ENCODE measurements around the gene DRD4. TPM values are rescaled to one million over a fixed set of nuclear protein-coding genes. Genes with fewer than 3 reads are reported as not detected.

DRD4 gene
- total RNA-seq, 1 donor from 2014 or later: 0.97 TPM

GRCh38 chr11:638631-639331 is 1.7 kb downstream of the DRD4 start:
- H3K27ac ChIP-seq: peak overlapping the region; percentile 96
- H3K27me3 ChIP-seq: peaks cover 48% of the 10 kb centered on the region
- TF ChIP-seq CTCF (IDR thresholded peaks at IDR 0.05) (no peak), EZH2phosphoT487 (IDR thresholded peaks at IDR 0.05) (peak; percentile 15), EZH2 (IDR thresholded peaks at IDR 0.05) (peak; percentile 7)
- H3K4me3 ChIP-seq: peak overlapping the region; percentile 68
- peaks cover 56% of the 10 kb centered on the region for H3F3A ChIP-seq (ENCODE audit: low read depth)
- H3K9me3 ChIP-seq (ENCODE audit: low read depth): no peaks in the 10 kb centered on the region
- peak overlapping the region; percentile 95 for H3K4me2 ChIP-seq
- peaks cover 48% of the 10 kb centered on the region for H4K20me1 ChIP-seq (ENCODE audit: low read depth)
- Mint-ChIP-seq H3K27me3 (ENCODE audit: insufficient read depth, low read depth) (peaks cover 37% of the 10 kb centered on the region), H3K4me3 (peak overlapping the region; percentile 80), H3K4me1 (peaks cover 27% of the 10 kb centered on the region), H3K9me3 (no peaks in the 10 kb centered on the region), H3K27ac (peak overlapping the region; percentile 89), H3K36me3 (no peaks in the 10 kb centered on the region)
- H3K9ac ChIP-seq: no peak overlapping the region
- H2AFZ ChIP-seq (replicated peaks): no peak overlapping the region
- no peaks in the 10 kb centered on the region for H3K79me2 ChIP-seq (ENCODE audit: low read depth)
- H3K4me1 ChIP-seq: peaks cover 32% of the 10 kb centered on the region
- H3K36me3 ChIP-seq: no peaks in the 10 kb centered on the region
- DNase-seq (ENCODE audit: low spot score): peak; percentile 90

- Histone ChIP-seq H3K4me3 (peak overlapping the region; percentile 68), H3K27ac (peak overlapping the region; percentile 96), H3K36me3 (no peaks in the 10 kb centered on the region), H2AFZ (replicated peaks) (no peak overlapping the region), H4K20me1 (ENCODE audit: low read depth) (peaks cover 48% of the 10 kb centered on the region), H3K4me1 (peaks cover 32% of the 10 kb centered on the region), H3F3A (ENCODE audit: low read depth) (peaks cover 56% of the 10 kb centered on the region), H3K4me2 (peak overlapping the region; percentile 95), H3K79me2 (ENCODE audit: low read depth) (no peaks in the 10 kb centered on the region), H3K27me3 (peaks cover 48% of the 10 kb centered on the region), H3K9ac (no peak overlapping the region), H3K9me3 (ENCODE audit: low read depth) (no peaks in the 10 kb centered on the region)
- TF ChIP-seq EZH2 (IDR thresholded peaks at IDR 0.05) (peak; percentile 1), CTCF (IDR thresholded peaks at IDR 0.05) (no peak)
- H3K4me1 Mint-ChIP-seq: peaks cover 27% of the 10 kb centered on the region
- H3K27ac Mint-ChIP-seq: no peak overlapping the region
- peak overlapping the region; percentile 80 for H3K4me3 Mint-ChIP-seq
- DNase-seq (ENCODE audit: low spot score): peak; percentile 61
- peaks cover 34% of the 10 kb centered on the region for H3K27me3 Mint-ChIP-seq (ENCODE audit: insufficient read depth, low read depth)
- no peaks in the 10 kb centered on the region for H3K36me3 Mint-ChIP-seq
- no peaks in the 10 kb centered on the region for H3K9me3 Mint-ChIP-seq
Measured at GRCh38 chr11:639332-639955, 2.4 kb downstream of the DRD4 start.

- Mint-ChIP-seq H3K4me1 (peaks cover 23% of the 10 kb centered on the region), H3K36me3 (no peaks in the 10 kb centered on the region), H3K27me3 (ENCODE audit: insufficient read depth, low read depth) (peaks cover 30% of the 10 kb centered on the region), H3K9me3 (no peaks in the 10 kb centered on the region), H3K4me3 (peak overlapping the region; percentile 62), H3K27ac (no peak overlapping the region)
- Histone ChIP-seq H3F3A (ENCODE audit: low read depth) (peaks cover 56% of the 10 kb centered on the region), H4K20me1 (ENCODE audit: low read depth) (peaks cover 43% of the 10 kb centered on the region), H3K27ac (no peak overlapping the region), H3K9me3 (ENCODE audit: low read depth) (no peaks in the 10 kb centered on the region), H3K4me1 (peaks cover 32% of the 10 kb centered on the region), H3K9ac (no peak overlapping the region), H3K79me2 (ENCODE audit: low read depth) (no peaks in the 10 kb centered on the region), H3K4me3 (peak overlapping the region; percentile 25), H3K36me3 (no peaks in the 10 kb centered on the region), H3K4me2 (peak overlapping the region; percentile 95), H3K27me3 (peaks cover 41% of the 10 kb centered on the region), H2AFZ (replicated peaks) (no peak overlapping the region)
- TF ChIP-seq CTCF (IDR thresholded peaks at IDR 0.05): no peak
- TF ChIP-seq EZH2 (IDR thresholded peaks at IDR 0.05): no peak
- TF ChIP-seq EZH2phosphoT487 (IDR thresholded peaks at IDR 0.05): no peak
- DNase-seq (ENCODE audit: low spot score): peak; percentile 46
Measured at GRCh38 chr11:640021-640706, 3.1 kb downstream of the DRD4 start.
